AG09319 (cell line): ENCODE measurements around the gene C1orf50.

ENCODE experiments used
- DNase-seq: peaks from one replicate; pipeline ENCODE4 v3.0.0-alpha.2; 2010; ENCODE audit warnings: low read depth; ENCODE audit errors: extremely low read depth
- CTCF ChIP-seq: IDR thresholded peaks from 2 replicates; pipeline ENCODE4 v1.5.1; 2011; ENCODE audit warnings: low read depth, mild to moderate bottlenecking, inconsistent platforms, low read length, moderate library complexity

Gene C1orf50

GRCh38 chr1:42753070-42753469 lies 14.0 kb upstream of the C1orf50 start:
- no peak for DNase-seq
- TF ChIP-seq CTCF, result no peak

GRCh38 chr1:42756956-42757891 lies 9.8 kb upstream of the C1orf50 start:
- DNase-seq, result no peak
- TF ChIP-seq CTCF, result peak; percentile 70

- no peak for DNase-seq
- TF ChIP-seq CTCF, result no peak
Measured at GRCh38 chr1:42757892-42758275, 9.2 kb upstream of the C1orf50 start.

GRCh38 chr1:42758641-42759040 lies 8.4 kb upstream of the C1orf50 start:
- no peak for TF ChIP-seq CTCF
- no peak for DNase-seq

- no peak for DNase-seq
- TF ChIP-seq CTCF, result no peak
Measured at GRCh38 chr1:42759114-42759513, 7.9 kb upstream of the C1orf50 start.

- no peak for TF ChIP-seq CTCF
- DNase-seq, result no peak
Measured at GRCh38 chr1:42761567-42761966, 5.5 kb upstream of the C1orf50 start.

GRCh38 chr1:42762269-42762668 lies 4.8 kb upstream of the C1orf50 start:
- no peak for TF ChIP-seq CTCF
- DNase-seq, result no peak
